ENCODE results near the gene STK24. TPM values are rescaled to one million over a fixed set of nuclear protein-coding genes. Genes with fewer than 3 reads are reported as not detected.

Gene STK24
- total RNA-seq, 1 experiment from 2014 or later, result 140 TPM

- DNase-seq (ENCODE audit: extremely low read depth, low read depth), result no peak
These were observed 179.7 kb downstream of the STK24 start for GRCh38 chr13:98397221-98397620.

DNA sequence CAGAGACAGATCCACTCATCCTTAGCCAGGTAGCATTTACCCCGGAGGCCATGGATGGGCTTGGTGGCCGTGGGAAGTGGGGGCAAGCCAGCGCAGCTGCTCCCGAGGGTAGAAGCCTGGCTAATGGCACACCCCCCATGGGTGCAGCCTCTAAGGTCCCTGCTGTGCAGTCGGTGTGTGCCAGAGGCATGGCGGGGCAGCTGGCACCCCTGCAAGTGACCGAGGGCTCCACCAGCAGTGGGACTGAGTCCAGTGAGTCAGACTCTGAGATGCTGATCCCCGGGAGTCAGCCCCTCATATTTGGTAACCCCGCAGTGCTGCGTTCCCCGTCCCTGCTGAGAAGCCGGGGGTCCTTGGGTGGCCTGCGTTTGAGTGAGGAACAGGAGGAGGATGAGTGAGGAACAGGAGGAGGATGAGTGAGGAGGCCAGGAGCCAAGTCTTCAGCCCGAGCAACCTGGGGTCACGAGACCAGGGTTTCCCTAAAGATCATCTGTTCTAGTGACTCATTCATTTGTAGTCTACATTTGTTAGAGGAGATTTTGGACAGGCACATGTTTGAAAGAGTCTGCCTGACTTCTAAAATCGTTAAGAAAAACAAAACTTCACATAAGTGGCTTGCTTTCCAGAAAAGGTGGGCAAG is 180.7 kb downstream of the STK24 start:
- no peak for DNase-seq (ENCODE audit: extremely low read depth, low read depth)

Other genes with a start within 250 kb of the STK24 start
- gene SLC15A1, start 175.6 kb upstream of the STK24 start, total RNA-seq (2014; rRNA removed; shearing (Covaris generic)), result not detected in 2 replicates